HepG2 (cell line): ENCODE data around the gene UTS2R. TPM values are rescaled to one million over a fixed set of nuclear protein-coding genes. Genes with fewer than 3 reads are reported as not detected.

Source experiments
- GATAD1 ChIP-seq: IDR thresholded peaks from 2 replicates; pipeline ENCODE4 v1.6.1; 2016; ENCODE audit warnings: missing genetic modification reagents, missing compliant biosample characterization
- JARID2 ChIP-seq: sonication (generic); formaldehyde crosslinking; IDR thresholded peaks from 2 replicates; pipeline ENCODE4 v1.8.1; 2023; ENCODE audit warnings: missing genetic modification reagents, inconsistent platforms; ENCODE audit not compliant: insufficient replicate concordance
- MTA3 ChIP-seq: sonication (generic); formaldehyde crosslinking; IDR thresholded peaks from 2 replicates; pipeline ENCODE4 v1.4.0; 2020; ENCODE audit warnings: missing genetic modification reagents
- MYC ChIP-seq: sonication (generic); formaldehyde crosslinking; IDR thresholded peaks from 2 replicates; pipeline ENCODE4 v1.9.0; 2021; ENCODE audit warnings: missing genetic modification reagents, borderline replicate concordance
- NCOA1 ChIP-seq: sonication (generic); formaldehyde crosslinking; IDR thresholded peaks from 2 replicates; pipeline ENCODE4 v1.9.0; 2021; ENCODE audit warnings: missing genetic modification reagents
- NKX3-1 ChIP-seq: sonication (generic); formaldehyde crosslinking; IDR thresholded peaks from 2 replicates; pipeline ENCODE4 v1.5.0; 2020; ENCODE audit warnings: missing genetic modification reagents
- NR2F6 ChIP-seq, 2 experiments: IDR thresholded peaks; 2 replicates each; pipeline ENCODE4 v1.6.1; 2016; ENCODE audit warnings: antibody characterized with exemption in 1 of 2, mild to moderate bottlenecking in 1 of 2
- PRDM10 ChIP-seq: sonication (generic); formaldehyde crosslinking; IDR thresholded peaks from 2 replicates; pipeline ENCODE4 v1.4.0; 2020; ENCODE audit warnings: low read depth, missing genetic modification reagents
- RAD21 ChIP-seq: fragments of 450-650 bp; formaldehyde crosslinking; IDR thresholded peaks from 2 replicates; pipeline ENCODE4 v1.5.0; 2020; ENCODE audit warnings: mild to moderate bottlenecking
- SMAD9 ChIP-seq: sonication (generic); formaldehyde crosslinking; IDR thresholded peaks from 2 replicates; pipeline ENCODE4 v1.5.1; 2020; ENCODE audit warnings: mild to moderate bottlenecking, missing genetic modification reagents
- TCF7L2 ChIP-seq: IDR thresholded peaks from 2 replicates; pipeline ENCODE4 v1.6.1; 2011; ENCODE audit warnings: mild to moderate bottlenecking, low read depth, low read length, moderate library complexity
- TIGD3 ChIP-seq: sonication (generic); formaldehyde crosslinking; IDR thresholded peaks from 2 replicates; pipeline ENCODE4 v1.5.1; 2020; ENCODE audit warnings: mild to moderate bottlenecking, missing genetic modification reagents, borderline replicate concordance
- ZBTB44 ChIP-seq: sonication (generic); formaldehyde crosslinking; IDR thresholded peaks from 2 replicates; pipeline ENCODE4 v1.4.0; 2020; ENCODE audit warnings: missing genetic modification reagents
- ZNF274 ChIP-seq: sonication (generic); formaldehyde crosslinking; IDR thresholded peaks from 2 replicates; pipeline ENCODE4 v1.5.1; 2020; ENCODE audit warnings: mild to moderate bottlenecking, missing genetic modification reagents
- ZNF431 ChIP-seq: sonication (generic); formaldehyde crosslinking; IDR thresholded peaks from 2 replicates; pipeline ENCODE4 v1.9.0; 2022; ENCODE audit warnings: missing genetic modification reagents, low read depth, mild to moderate bottlenecking, borderline replicate concordance
- ZNF44 ChIP-seq: sonication (generic); formaldehyde crosslinking; IDR thresholded peaks from 2 replicates; pipeline ENCODE4 v1.5.1; 2020; ENCODE audit warnings: mild to moderate bottlenecking, missing genetic modification reagents
- ZNF501 ChIP-seq: sonication (generic); formaldehyde crosslinking; IDR thresholded peaks from 2 replicates; pipeline ENCODE4 v1.5.1; 2020; ENCODE audit warnings: mild to moderate bottlenecking, moderate library complexity, missing genetic modification reagents
- ZNF556 ChIP-seq: sonication (generic); formaldehyde crosslinking; IDR thresholded peaks from 2 replicates; pipeline ENCODE4 v1.4.0; 2020; ENCODE audit warnings: mild to moderate bottlenecking, missing genetic modification reagents, borderline replicate concordance
- ZNF879 ChIP-seq: sonication (generic); formaldehyde crosslinking; IDR thresholded peaks from 2 replicates; pipeline ENCODE4 v1.8.1; 2023; ENCODE audit warnings: missing genetic modification reagents
- ZXDC ChIP-seq: sonication (generic); formaldehyde crosslinking; IDR thresholded peaks from 2 replicates; pipeline ENCODE4 v1.5.0; 2020; ENCODE audit warnings: mild to moderate bottlenecking, missing genetic modification reagents
- polyA plus RNA-seq, 8 experiments: library from polyadenylated mRNA; depleted of rRNA in 3 of 8; stranded (reverse) in 7 of 8; unstranded in 1 of 8; fragments of >200 nt; fragmentation: Illumina TruSeq in 4 of 8; extraction: Trizol in 4 of 8; gene quantifications; 2 replicates each; pipeline versions ENCODE4 v1.2.1 to v1.2.3, GENCODE V29; 2011 to 2016; ENCODE audit warnings: low read depth in 4 of 8, missing spikeins in 1 of 8, mixed read lengths in 1 of 8; ENCODE audit not compliant: insufficient read depth in 1 of 8
- total RNA-seq, 5 experiments: library from RNA; depleted of rRNA; stranded (reverse); fragments of >200 nt; fragmentation: Illumina TruSeq; extraction: Trizol; gene quantifications; 2 replicates each; pipeline ENCODE4 v1.2.3, GENCODE V29; 2016; ENCODE audit warnings: low read depth in 1 of 5

UTS2R gene
- total and polyA plus RNA-seq, 2 of the 13 experiments (the other 11 are each of a cell fraction or from before 2014, with no cell fraction given), result 0.13 to 0.15 TPM

GRCh38 chr17:82351713-82352488 is 19.7 kb upstream of the UTS2R start (continued):
- TF ChIP-seq ZNF556 (CRISPR knock-in tag) (no peak; the same call in 1 of the 2 replicates), ZNF879 (CRISPR knock-in tag) (no peak), NCOA1 (CRISPR knock-in tag) (peak; percentile 77), MTA3 (CRISPR knock-in tag) (no peak), JARID2 (CRISPR knock-in tag) (no peak), ZNF274 (peak; percentile 6; the same call in 1 of the 2 replicates), TIGD3 (no peak), ZBTB44 (CRISPR knock-in tag) (0 out of 2 replicates have a peak, but pooled peaks have one; percentile 17), GATAD1 (peak; percentile 39; the same call in 1 of the 2 replicates), ZNF501 (CRISPR knock-in tag) (peak; percentile 91), SMAD9 (CRISPR knock-in tag) (no peak), ZXDC (CRISPR knock-in tag) (no peak), RAD21 (CRISPR knock-in tag) (peak; percentile 99), ZNF44 (no peak), PRDM10 (CRISPR knock-in tag) (no peak; the same call in 1 of the 2 replicates), NR2F6 (IDR thresholded peaks at IDR 0.05) (no peak), NR2F6 (CRISPR knock-in tag; IDR thresholded peaks at IDR 0.05) (peak; percentile 34; the same call in 1 of the 2 replicates), NKX3-1 (CRISPR knock-in tag) (no peak), TCF7L2 (no peak), ZNF431 (CRISPR knock-in tag) (no peak), MYC (peak; percentile 62; the same call in 1 of the 2 replicates)
